Kasumi-1 (cell line): ENCODE data around the gene DLG4.

Source experiments
- DNase-seq, 2 experiments: peaks; one replicate each; lab custom pipeline; 2025; lab: John Stamatoyannopoulos, UW

DLG4 gene

DNA sequence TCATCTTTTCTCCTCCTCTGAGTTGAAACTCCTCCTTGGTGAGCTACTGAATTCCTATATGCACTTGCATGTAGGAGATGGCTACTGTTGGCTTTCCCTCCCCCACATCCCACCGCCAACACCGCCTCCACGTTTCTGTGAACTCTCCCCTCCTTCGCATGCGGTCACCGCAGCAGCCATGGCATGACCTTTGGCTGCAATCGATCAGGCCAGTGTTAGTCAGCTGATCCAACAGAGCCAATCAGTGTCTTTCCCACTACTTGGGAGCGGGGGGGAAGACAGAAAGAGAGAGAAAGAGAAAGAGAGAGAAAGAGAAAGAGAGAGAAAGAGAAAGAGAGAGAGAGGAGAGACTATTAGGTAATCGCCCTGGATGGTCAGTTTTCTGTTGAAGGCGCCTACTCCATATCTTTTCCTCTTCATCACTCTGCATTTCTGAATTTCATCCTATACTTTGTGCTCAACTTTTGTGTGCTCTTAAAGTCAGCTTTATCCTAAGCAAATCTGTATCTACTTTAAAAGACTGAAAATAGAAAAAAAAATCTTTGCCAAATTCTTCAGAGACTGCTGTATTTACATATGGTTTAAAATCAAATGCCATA, 63.2 kb downstream of the DLG4 start:
- no peak for DNase-seq

- DNase-seq, result peak in 1 of 2 experiments; percentile 0
Observed at GRCh38 chr17:7147772-7148171, 71.9 kb downstream of the DLG4 start.

GRCh38 chr17:7146115-7146514, 73.5 kb downstream of the DLG4 start:
- DNase-seq, result no peak

- DNase-seq, result no peak
Observed at GRCh38 chr17:7144213-7144612, 75.4 kb downstream of the DLG4 start.

- DNase-seq, result no peak
Observed at GRCh38 chr17:7141824-7142223, 77.8 kb downstream of the DLG4 start.

- DNase-seq, result no peak
Observed at GRCh38 chr17:7139400-7139799, 80.2 kb downstream of the DLG4 start.

DNA sequence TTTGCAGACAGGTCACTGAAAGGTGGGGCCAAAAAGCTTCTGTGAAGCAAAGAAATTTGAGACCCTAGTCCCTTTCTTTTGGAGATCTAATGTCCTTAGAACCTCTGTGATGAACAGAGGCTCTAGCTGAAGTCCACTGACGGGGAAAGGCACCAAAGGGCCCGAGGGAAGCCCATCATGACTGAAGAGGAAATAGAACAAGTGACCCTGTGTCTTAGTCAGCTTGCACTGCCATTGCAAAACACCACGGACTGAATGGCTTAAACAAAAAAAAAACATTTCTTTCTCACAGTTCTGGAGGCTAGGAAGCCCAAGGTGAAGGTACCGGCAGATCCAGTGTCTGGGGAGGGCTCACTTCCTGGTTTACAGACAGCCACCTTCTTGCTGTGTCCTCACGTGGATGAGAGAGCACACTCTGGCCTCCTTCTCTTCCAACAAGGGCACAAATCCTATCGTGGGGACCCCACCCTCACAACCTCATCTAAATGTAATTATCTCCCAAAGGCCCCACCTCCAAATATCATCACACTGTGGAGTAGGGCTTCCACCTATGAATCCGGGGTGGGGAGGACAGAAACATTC, 80.7 kb downstream of the DLG4 start:
- DNase-seq, result no peak

DNA sequence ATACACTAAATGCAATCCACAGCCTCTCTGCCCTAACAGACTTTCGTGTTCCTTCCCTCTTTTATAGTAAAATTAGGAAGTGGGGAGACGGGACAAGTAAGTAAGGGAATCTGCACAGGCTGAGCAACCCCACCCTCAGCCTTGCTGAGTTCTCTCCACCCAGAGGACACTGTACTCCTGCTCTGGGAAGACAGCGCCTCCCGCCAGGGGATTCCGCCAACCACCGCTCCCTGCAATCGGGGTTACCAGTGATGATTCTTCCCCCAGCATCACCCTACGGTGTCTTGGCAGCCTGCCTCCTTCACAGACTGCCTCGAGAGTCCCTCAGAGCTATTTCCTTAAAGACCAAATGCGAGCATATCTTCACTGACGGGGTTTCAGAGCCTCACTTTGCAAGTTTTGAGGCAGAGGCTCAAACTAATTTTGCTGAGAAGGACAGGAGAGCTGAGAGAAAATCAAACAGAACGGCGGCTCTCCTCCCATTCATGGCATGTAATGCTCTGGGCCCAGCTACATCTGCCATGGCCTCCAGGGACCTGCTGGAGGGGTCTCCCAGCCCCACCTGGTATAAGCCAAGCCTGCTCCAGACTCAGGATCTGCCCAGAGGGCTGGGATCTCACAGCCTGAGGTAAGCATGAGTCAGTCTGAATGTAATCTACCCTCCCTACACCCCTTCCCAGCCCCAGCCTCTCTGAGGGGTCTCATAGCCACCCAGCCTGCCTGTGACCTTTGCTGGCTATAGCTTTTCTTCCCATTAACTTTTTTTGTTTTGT, 82.3 kb downstream of the DLG4 start:
- DNase-seq, result no peak
